ENCODE measurements around the gene FOXC1. TPM values are rescaled to one million over a fixed set of nuclear protein-coding genes. Genes with fewer than 3 reads are reported as not detected.

FOXC1 gene
- total and polyA plus RNA-seq, 9 of the 15 experiments (the other 6 are each of a cell fraction or from before 2014, with no cell fraction given): not detected

DNA sequence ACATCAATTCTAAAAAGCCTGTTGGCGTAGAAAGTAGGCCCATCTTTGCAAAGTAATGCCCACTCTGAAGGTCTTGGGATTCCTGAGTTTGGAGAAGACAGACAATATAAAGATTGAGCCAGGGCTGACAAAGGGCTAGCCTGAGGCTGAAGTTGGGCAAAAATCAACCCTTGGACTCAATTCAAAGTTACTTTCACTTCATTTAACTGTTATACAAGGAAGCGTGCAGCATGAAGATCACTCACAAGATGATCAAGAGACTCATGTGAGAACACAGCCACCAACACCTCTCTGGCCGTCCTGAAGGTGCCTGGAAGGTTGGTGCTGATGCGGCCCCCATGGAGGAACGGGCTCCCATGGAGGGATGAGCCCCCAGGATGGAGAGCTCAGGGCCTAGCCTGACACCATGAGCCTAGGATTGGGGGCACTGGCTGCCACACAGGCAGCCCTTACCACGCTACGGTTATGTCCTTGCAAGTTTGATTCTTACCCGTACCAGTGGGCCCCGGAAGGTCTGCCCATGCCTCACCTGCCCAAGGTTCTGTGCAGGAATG lies 26.6 kb downstream of the FOXC1 start:
- intact Hi-C loops (cut with micrococcal nuclease): no loop called here
- H3K4me3 ChIP-seq: no peak overlapping the region
- no peak for TF ChIP-seq ZNF717 (CRISPR knock-in tag; IDR thresholded peaks at IDR 0.05)
- TF ChIP-seq, protein P1, sequence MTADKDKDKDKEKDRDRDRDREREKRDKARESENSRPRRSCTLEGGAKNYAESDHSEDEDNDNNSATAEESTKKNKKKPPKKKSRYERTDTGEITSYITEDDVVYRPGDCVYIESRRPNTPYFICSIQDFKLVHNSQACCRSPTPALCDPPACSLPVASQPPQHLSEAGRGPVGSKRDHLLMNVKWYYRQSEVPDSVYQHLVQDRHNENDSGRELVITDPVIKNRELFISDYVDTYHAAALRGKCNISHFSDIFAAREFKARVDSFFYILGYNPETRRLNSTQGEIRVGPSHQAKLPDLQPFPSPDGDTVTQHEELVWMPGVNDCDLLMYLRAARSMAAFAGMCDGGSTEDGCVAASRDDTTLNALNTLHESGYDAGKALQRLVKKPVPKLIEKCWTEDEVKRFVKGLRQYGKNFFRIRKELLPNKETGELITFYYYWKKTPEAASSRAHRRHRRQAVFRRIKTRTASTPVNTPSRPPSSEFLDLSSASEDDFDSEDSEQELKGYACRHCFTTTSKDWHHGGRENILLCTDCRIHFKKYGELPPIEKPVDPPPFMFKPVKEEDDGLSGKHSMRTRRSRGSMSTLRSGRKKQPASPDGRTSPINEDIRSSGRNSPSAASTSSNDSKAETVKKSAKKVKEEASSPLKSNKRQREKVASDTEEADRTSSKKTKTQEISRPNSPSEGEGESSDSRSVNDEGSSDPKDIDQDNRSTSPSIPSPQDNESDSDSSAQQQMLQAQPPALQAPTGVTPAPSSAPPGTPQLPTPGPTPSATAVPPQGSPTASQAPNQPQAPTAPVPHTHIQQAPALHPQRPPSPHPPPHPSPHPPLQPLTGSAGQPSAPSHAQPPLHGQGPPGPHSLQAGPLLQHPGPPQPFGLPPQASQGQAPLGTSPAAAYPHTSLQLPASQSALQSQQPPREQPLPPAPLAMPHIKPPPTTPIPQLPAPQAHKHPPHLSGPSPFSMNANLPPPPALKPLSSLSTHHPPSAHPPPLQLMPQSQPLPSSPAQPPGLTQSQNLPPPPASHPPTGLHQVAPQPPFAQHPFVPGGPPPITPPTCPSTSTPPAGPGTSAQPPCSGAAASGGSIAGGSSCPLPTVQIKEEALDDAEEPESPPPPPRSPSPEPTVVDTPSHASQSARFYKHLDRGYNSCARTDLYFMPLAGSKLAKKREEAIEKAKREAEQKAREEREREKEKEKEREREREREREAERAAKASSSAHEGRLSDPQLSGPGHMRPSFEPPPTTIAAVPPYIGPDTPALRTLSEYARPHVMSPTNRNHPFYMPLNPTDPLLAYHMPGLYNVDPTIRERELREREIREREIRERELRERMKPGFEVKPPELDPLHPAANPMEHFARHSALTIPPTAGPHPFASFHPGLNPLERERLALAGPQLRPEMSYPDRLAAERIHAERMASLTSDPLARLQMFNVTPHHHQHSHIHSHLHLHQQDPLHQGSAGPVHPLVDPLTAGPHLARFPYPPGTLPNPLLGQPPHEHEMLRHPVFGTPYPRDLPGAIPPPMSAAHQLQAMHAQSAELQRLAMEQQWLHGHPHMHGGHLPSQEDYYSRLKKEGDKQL (CRISPR knock-in tag; IDR thresholded peaks at IDR 0.05; ENCODE audit: borderline replicate concordance): no peak
- TF ChIP-seq HMG20A (CRISPR knock-in tag; conservative IDR thresholded peaks at IDR 0.05): no peak
- TF ChIP-seq GATAD2A (IDR thresholded peaks at IDR 0.05): no peak
- no peak for TF ChIP-seq SMARCA5 (IDR thresholded peaks at IDR 0.05)
- TF ChIP-seq TAF15 (IDR thresholded peaks at IDR 0.05; ENCODE audit: low read depth, low read length): no peak
- no peak for TF ChIP-seq STAT5A (IDR thresholded peaks at IDR 0.05; ENCODE audit: borderline replicate concordance, low read length)
- no peak for TF ChIP-seq HDGF (IDR thresholded peaks at IDR 0.05)
- TF ChIP-seq, protein P2, sequence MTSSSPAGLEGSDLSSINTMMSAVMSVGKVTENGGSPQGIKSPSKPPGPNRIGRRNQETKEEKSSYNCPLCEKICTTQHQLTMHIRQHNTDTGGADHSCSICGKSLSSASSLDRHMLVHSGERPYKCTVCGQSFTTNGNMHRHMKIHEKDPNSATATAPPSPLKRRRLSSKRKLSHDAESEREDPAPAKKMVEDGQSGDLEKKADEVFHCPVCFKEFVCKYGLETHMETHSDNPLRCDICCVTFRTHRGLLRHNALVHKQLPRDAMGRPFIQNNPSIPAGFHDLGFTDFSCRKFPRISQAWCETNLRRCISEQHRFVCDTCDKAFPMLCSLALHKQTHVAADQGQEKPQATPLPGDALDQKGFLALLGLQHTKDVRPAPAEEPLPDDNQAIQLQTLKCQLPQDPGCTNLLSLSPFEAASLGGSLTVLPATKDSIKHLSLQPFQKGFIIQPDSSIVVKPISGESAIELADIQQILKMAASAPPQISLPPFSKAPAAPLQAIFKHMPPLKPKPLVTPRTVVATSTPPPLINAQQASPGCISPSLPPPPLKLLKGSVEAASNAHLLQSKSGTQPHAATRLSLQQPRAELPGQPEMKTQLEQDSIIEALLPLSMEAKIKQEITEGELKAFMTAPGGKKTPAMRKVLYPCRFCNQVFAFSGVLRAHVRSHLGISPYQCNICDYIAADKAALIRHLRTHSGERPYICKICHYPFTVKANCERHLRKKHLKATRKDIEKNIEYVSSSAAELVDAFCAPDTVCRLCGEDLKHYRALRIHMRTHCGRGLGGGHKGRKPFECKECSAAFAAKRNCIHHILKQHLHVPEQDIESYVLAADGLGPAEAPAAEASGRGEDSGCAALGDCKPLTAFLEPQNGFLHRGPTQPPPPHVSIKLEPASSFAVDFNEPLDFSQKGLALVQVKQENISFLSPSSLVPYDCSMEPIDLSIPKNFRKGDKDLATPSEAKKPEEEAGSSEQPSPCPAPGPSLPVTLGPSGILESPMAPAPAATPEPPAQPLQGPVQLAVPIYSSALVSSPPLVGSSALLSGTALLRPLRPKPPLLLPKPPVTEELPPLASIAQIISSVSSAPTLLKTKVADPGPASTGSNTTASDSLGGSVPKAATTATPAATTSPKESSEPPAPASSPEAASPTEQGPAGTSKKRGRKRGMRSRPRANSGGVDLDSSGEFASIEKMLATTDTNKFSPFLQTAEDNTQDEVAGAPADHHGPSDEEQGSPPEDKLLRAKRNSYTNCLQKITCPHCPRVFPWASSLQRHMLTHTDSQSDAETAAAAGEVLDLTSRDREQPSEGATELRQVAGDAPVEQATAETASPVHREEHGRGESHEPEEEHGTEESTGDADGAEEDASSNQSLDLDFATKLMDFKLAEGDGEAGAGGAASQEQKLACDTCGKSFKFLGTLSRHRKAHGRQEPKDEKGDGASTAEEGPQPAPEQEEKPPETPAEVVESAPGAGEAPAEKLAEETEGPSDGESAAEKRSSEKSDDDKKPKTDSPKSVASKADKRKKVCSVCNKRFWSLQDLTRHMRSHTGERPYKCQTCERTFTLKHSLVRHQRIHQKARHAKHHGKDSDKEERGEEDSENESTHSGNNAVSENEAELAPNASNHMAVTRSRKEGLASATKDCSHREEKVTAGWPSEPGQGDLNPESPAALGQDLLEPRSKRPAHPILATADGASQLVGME (CRISPR knock-in tag; IDR thresholded peaks at IDR 0.05): no peak
- TF ChIP-seq POU5F1 (IDR thresholded peaks at IDR 0.05; ENCODE audit: borderline replicate concordance, low read depth, low read length, partially characterized antibody): no peak
- no peak for TF ChIP-seq MCM7 (IDR thresholded peaks at IDR 0.05)
- TF ChIP-seq RBBP5 (IDR thresholded peaks at IDR 0.05; ENCODE audit: borderline replicate concordance, insufficient read depth, low read length, poor library complexity, severe bottlenecking): no peak
- no peak for TF ChIP-seq BACH1 (tag; IDR thresholded peaks at IDR 0.05)

More for the DNA sequence above, 26.6 kb downstream of the FOXC1 start:
- H3K9me3 ChIP-seq (replicated peaks; ENCODE audit: control insufficient read depth, insufficient read depth, low read depth, low read length): no peaks in the 10 kb centered on the region
- H4K20me1 ChIP-seq (replicated peaks; ENCODE audit: control insufficient read depth, insufficient read depth, low read length): peaks cover 14% of the 10 kb centered on the region
- no peaks in the 10 kb centered on the region for H3K79me2 ChIP-seq (ENCODE audit: control insufficient read depth, insufficient read depth, low read length)
- no peak overlapping the region for H3K4me2 ChIP-seq (ENCODE audit: insufficient read depth, low read length)
- H3K27ac ChIP-seq (ENCODE audit: extremely low read depth, low read depth, low read length): no peak overlapping the region
- ATAC-seq (no peak), FAIRE-seq (no peak), DNase-seq (ENCODE audit: extremely low read depth in 1 of 4, low spot score in 3 of 4) (no peak)
- no TSS peak for BruUV-seq (replicated peaks)
- POLR2A ChIA-PET: interaction anchor here (2.9 kb wide), 1 partner anchor 9 kb away, joined by 9 read pairs; no protein-coding TSS in a partner anchor
- 17% methylated on average over 9 of the region's 9 CpGs for WGBS (ENCODE audit: insufficient coverage, low coverage, missing lambda C conversion rate)
- no peaks in the 10 kb centered on the region for H3K9me1 ChIP-seq (ENCODE audit: control insufficient read depth, insufficient read depth, low read length)
- CTCF ChIA-PET (ENCODE audit: low intra/inter-chr PET ratio): no interaction called here
- no peak overlapping the region for H2AFZ ChIP-seq (ENCODE audit: low read depth, low read length)
- peaks cover 2 to 8% of the 10 kb centered on the region in 2 experiments; a peak in 1 of 5 replicates for H3K4me1 ChIP-seq (replicated peaks in 1 of 2; ENCODE audit: control insufficient read depth in 2 of 2, insufficient read depth in 2 of 2, low read length in 2 of 2)
- H3K9ac ChIP-seq (ENCODE audit: insufficient read depth in 1 of 2, low read depth in 2 of 2, low read length in 2 of 2): peak overlapping the region in 1 of 2 experiments; percentile 51; a peak in 1 of 4 replicates
- in situ Hi-C loops (cut with MboI): no loop called here
- peaks cover 23 to 75% of the 10 kb centered on the region in 2 experiments for H3K27me3 ChIP-seq (ENCODE audit: control insufficient read depth in 2 of 2, insufficient read depth in 2 of 2, low read length in 2 of 2)
- no peaks in the 10 kb centered on the region for H3K36me3 ChIP-seq (ENCODE audit: control insufficient read depth, insufficient read depth, low read length)

All from K562 (cell line).